Fibroblast of lung (primary cell): ENCODE measurements around the gene BPIFB3.

Experiments
- EZH2 ChIP-seq: IDR thresholded peaks from 2 replicates; pipeline ENCODE4 v1.5.1; 2012; ENCODE audit warnings: low read length, control low read depth, mild to moderate bottlenecking; ENCODE audit errors: missing control alignments
- TF ChIP-seq, protein P1 (sequence below), 2 donors: IDR thresholded peaks in 1 of 2; conservative IDR thresholded peaks in 1 of 2; 1 replicate in 1 of 2; 2 replicates in 1 of 2; pipeline ENCODE4 v1.5.1; 2011 to 2012; ENCODE audit warnings: low read length in 2 of 2, control low read depth in 1 of 2, inconsistent platforms in 1 of 2, low read depth in 1 of 2, mild to moderate bottlenecking in 1 of 2

- TF ChIP-seq, protein P1, sequence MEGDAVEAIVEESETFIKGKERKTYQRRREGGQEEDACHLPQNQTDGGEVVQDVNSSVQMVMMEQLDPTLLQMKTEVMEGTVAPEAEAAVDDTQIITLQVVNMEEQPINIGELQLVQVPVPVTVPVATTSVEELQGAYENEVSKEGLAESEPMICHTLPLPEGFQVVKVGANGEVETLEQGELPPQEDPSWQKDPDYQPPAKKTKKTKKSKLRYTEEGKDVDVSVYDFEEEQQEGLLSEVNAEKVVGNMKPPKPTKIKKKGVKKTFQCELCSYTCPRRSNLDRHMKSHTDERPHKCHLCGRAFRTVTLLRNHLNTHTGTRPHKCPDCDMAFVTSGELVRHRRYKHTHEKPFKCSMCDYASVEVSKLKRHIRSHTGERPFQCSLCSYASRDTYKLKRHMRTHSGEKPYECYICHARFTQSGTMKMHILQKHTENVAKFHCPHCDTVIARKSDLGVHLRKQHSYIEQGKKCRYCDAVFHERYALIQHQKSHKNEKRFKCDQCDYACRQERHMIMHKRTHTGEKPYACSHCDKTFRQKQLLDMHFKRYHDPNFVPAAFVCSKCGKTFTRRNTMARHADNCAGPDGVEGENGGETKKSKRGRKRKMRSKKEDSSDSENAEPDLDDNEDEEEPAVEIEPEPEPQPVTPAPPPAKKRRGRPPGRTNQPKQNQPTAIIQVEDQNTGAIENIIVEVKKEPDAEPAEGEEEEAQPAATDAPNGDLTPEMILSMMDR (conservative IDR thresholded peaks at IDR 0.05 in 1 of 2, IDR thresholded peaks at IDR 0.05 in 1 of 2; ENCODE audit: low read depth in 1 of 2, low read length in 2 of 2), result no peak
- no peak for TF ChIP-seq EZH2
Measured at GRCh38 chr20:33103556-33103955, 49.9 kb downstream of the BPIFB3 start.
